HepG2 (cell line): Measurements from ENCODE around the gene LRRFIP2. TPM values are rescaled to one million over a fixed set of nuclear protein-coding genes. Genes with fewer than 3 reads are reported as not detected.
A peak's percentile ranks its signal among the peaks of the same experiment; 100 is the strongest.

Experiments
- ATAC-seq: fragments of 200-7000 bp; cut with Tn5 transposase; 3 replicates; pipeline ENCODE4 v1.9.1; 2020; ENCODE audit warnings: mild to moderate bottlenecking, moderate library complexity
- BruUV-seq: library from RNA; stranded (reverse); fragments of 400-500 nt; replicated peaks from 2 replicates; lab custom pipeline; 2021; lab: Mats Ljungman, UMichigan
- CTCF ChIA-PET: fragments of 300-600 bp; formaldehyde crosslinking; extraction: SDS; loops from one replicate; lab custom pipeline; 2021; ENCODE audit warnings: low total read pairs, inconsistent platforms, low intra/inter-chr PET ratio; lab: Yijun Ruan, JAX
- POLR2A ChIA-PET: fragments of 350-600 bp; sonication (Branson Sonifier 250); formaldehyde crosslinking; loops from one replicate; lab custom pipeline; 2020; ENCODE audit warnings: antibody characterized with exemption, inconsistent platforms; lab: Yijun Ruan, JAX
- DNase-seq: peaks from one replicate; pipeline ENCODE4 v3.0.0-alpha.2; 2015; ENCODE audit warnings: low spot score
- FAIRE-seq: peaks from 3 replicates; lab custom pipeline; 2011; peaks lifted over from hg19 to GRCh38; lab: Jason Lieb, UNC
- H2AFZ ChIP-seq: one replicate; pipeline ENCODE4 v1.6.1; 2011; ENCODE audit warnings: low read length, inconsistent platforms
- H3K27ac ChIP-seq: fragments of 300-600 bp; 3 replicates; pipeline ENCODE4 v1.8.0; 2011; ENCODE audit warnings: mixed run types, mild to moderate bottlenecking, mixed read lengths, low read length, inconsistent platforms; ENCODE audit not compliant: insufficient read depth; ENCODE audit errors: extremely low read length
- H3K27me3 ChIP-seq, 2 experiments: fragments of 200-600 bp in 1 of 2; 2 replicates in 1 of 2; 3 replicates in 1 of 2; pipeline versions ENCODE4 v1.6.0 to v1.8.0; 2011; ENCODE audit warnings: low read length in 2 of 2, mild to moderate bottlenecking in 2 of 2, moderate library complexity in 2 of 2, inconsistent platforms in 1 of 2; ENCODE audit not compliant: insufficient read depth in 2 of 2, control insufficient read depth in 1 of 2
- H3K36me3 ChIP-seq, 2 experiments: fragments of 200-600 bp in 1 of 2; replicated peaks in 1 of 2; 2 replicates in 1 of 2; 3 replicates in 1 of 2; pipeline versions ENCODE4 v1.5.1 to v1.8.0; 2011; ENCODE audit warnings: low read length in 2 of 2, inconsistent platforms in 1 of 2; ENCODE audit not compliant: insufficient read depth in 2 of 2, control insufficient read depth in 1 of 2
- H3K4me1 ChIP-seq: 2 replicates; pipeline ENCODE4 v1.5.1; 2012; ENCODE audit warnings: low read length, inconsistent platforms; ENCODE audit not compliant: insufficient read depth
- H3K4me2 ChIP-seq: 2 replicates; pipeline ENCODE4 v1.6.0; 2011; ENCODE audit warnings: low read depth, low read length, inconsistent platforms
- H3K4me3 ChIP-seq, 3 experiments: fragments of 200-600 bp in 1 of 3; sonication (generic), shearing (Covaris generic) in 1 of 3; replicated peaks in 1 of 3; 2 replicates each; pipeline ENCODE4 v1.5.1; 2011 to 2016; ENCODE audit warnings: low read length in 3 of 3, inconsistent platforms in 2 of 3, low read depth in 2 of 3, mild to moderate bottlenecking in 2 of 3, control low read depth in 1 of 3, mixed read lengths in 1 of 3; ENCODE audit not compliant: insufficient read depth in 1 of 3
- H3K79me2 ChIP-seq: one replicate; pipeline ENCODE4 v1.6.1; 2011; ENCODE audit warnings: low read length, inconsistent platforms; ENCODE audit not compliant: insufficient read depth
- H3K9ac ChIP-seq: 2 replicates; pipeline ENCODE4 v1.6.0; 2011; ENCODE audit warnings: mild to moderate bottlenecking, low read depth, low read length, inconsistent platforms; ENCODE audit not compliant: insufficient read depth
- H3K9me3 ChIP-seq: 2 replicates; pipeline ENCODE4 v1.5.1; 2012; ENCODE audit warnings: mild to moderate bottlenecking, low read length
- H4K20me1 ChIP-seq: 2 replicates; pipeline ENCODE4 v1.6.0; 2011; ENCODE audit warnings: inconsistent platforms, mild to moderate bottlenecking, low read length, moderate library complexity; ENCODE audit not compliant: insufficient read depth
- AGO1 ChIP-seq: fragments of 200-400 bp; formaldehyde crosslinking; IDR thresholded peaks from 2 replicates; pipeline ENCODE4 v1.6.1; 2017; ENCODE audit warnings: mild to moderate bottlenecking, low read depth, low read length, moderate library complexity; ENCODE audit not compliant: poor library complexity, severe bottlenecking
- AHR ChIP-seq: IDR thresholded peaks from 2 replicates; pipeline ENCODE4 v1.6.1; 2018; ENCODE audit warnings: missing genetic modification reagents, missing compliant biosample characterization
- CCAR2 ChIP-seq: fragments of 200-400 bp; formaldehyde crosslinking; optimal IDR thresholded peaks from 2 replicates; pipeline ENCODE3; 2018; ENCODE audit warnings: low read depth, mild to moderate bottlenecking, low read length, moderate library complexity
- ETS1 ChIP-seq: sonication (generic); formaldehyde crosslinking; IDR thresholded peaks from 2 replicates; pipeline ENCODE4 v1.4.0; 2020; ENCODE audit warnings: missing genetic modification reagents
- IKZF4 ChIP-seq: sonication (generic); formaldehyde crosslinking; IDR thresholded peaks from 2 replicates; pipeline ENCODE4 v1.5.1; 2020; ENCODE audit warnings: borderline replicate concordance, mild to moderate bottlenecking, low read depth, missing genetic modification reagents; ENCODE audit errors: not compliant biosample characterization
- KAT2B ChIP-seq: fragments of 150-350 bp; IDR thresholded peaks from 2 replicates; pipeline ENCODE4 v1.6.1; 2014; ENCODE audit warnings: low read depth, low read length, borderline replicate concordance
- MED1 ChIP-seq: sonication (generic); formaldehyde crosslinking; IDR thresholded peaks from 2 replicates; pipeline ENCODE4 v1.4.0; 2020; ENCODE audit warnings: missing genetic modification reagents
- MEIS1 ChIP-seq: sonication (generic); formaldehyde crosslinking; IDR thresholded peaks from 2 replicates; pipeline ENCODE4 v1.9.0; 2021; ENCODE audit warnings: mild to moderate bottlenecking, missing genetic modification reagents, moderate library complexity, borderline replicate concordance
- PAF1 ChIP-seq: IDR thresholded peaks from 2 replicates; pipeline ENCODE4 v1.6.1; 2016; ENCODE audit warnings: missing genetic modification reagents, missing compliant biosample characterization
- RBFOX2 ChIP-seq: fragments of 200-400 bp; formaldehyde crosslinking; IDR thresholded peaks from 2 replicates; pipeline ENCODE4 v1.6.1; 2017; ENCODE audit warnings: low read depth, mild to moderate bottlenecking, low read length
- RFX3 ChIP-seq: IDR thresholded peaks from 2 replicates; pipeline ENCODE4 v1.6.1; 2016; ENCODE audit warnings: missing biosample characterization, missing genetic modification reagents
- SIN3B ChIP-seq: fragments of 150-350 bp; IDR thresholded peaks from 2 replicates; pipeline ENCODE4 v1.6.1; 2014; ENCODE audit warnings: low read length
- SIX4 ChIP-seq: sonication (generic); formaldehyde crosslinking; IDR thresholded peaks from 2 replicates; pipeline ENCODE4 v1.4.0; 2020; ENCODE audit warnings: missing genetic modification reagents
- ZFP1 ChIP-seq: IDR thresholded peaks from 2 replicates; pipeline ENCODE4 v1.6.1; 2016
- ZFP62 ChIP-seq: sonication (generic); formaldehyde crosslinking; IDR thresholded peaks from 2 replicates; pipeline ENCODE4 v1.4.0; 2020; ENCODE audit warnings: missing genetic modification reagents
- ZIK1 ChIP-seq: sonication (generic); formaldehyde crosslinking; IDR thresholded peaks from 2 replicates; pipeline ENCODE4 v1.5.0; 2020; ENCODE audit warnings: mild to moderate bottlenecking, low read depth, missing genetic modification reagents, borderline replicate concordance
- ZNF746 ChIP-seq: sonication (generic); formaldehyde crosslinking; IDR thresholded peaks from 2 replicates; pipeline ENCODE4 v1.8.0; 2022; ENCODE audit warnings: mild to moderate bottlenecking, missing genetic modification reagents
- ZNF790 ChIP-seq: sonication (generic); formaldehyde crosslinking; IDR thresholded peaks from 2 replicates; pipeline ENCODE4 v1.8.0; 2022; ENCODE audit warnings: missing genetic modification reagents, mild to moderate bottlenecking, borderline replicate concordance
- WGBS: methylation state at CpG from one replicate; pipeline ENCODE4 v1.1.6; 2017; ENCODE audit warnings: low lambda C conversion rate; 5-methylcytosine and 5-hydroxymethylcytosine counted together
- in situ Hi-C: cut with HindIII; loops from 2 replicates; pipeline ENCODE4 v1.10.0; 2017; ENCODE audit warnings: low pct_unique_long_range_greater_than_20kb; ENCODE audit not compliant: extremely low pct_ligation_motif_present
- intact Hi-C: fragments of 100-400 bp; cut with micrococcal nuclease; formaldehyde crosslinking; loops from one replicate; pipeline ENCODE4 v1.10.0; 2022; ENCODE audit not compliant: unreplicated experiment
- polyA plus RNA-seq, 8 experiments: library from polyadenylated mRNA; depleted of rRNA in 3 of 8; stranded (reverse) in 7 of 8; unstranded in 1 of 8; fragments of >200 nt; fragmentation: Illumina TruSeq in 4 of 8; extraction: Trizol in 4 of 8; gene quantifications; 2 replicates each; pipeline versions ENCODE4 v1.2.1 to v1.2.3, GENCODE V29; 2011 to 2016; ENCODE audit warnings: low read depth in 4 of 8, missing spikeins in 1 of 8, mixed read lengths in 1 of 8; ENCODE audit not compliant: insufficient read depth in 1 of 8
- total RNA-seq, 5 experiments: library from RNA; depleted of rRNA; stranded (reverse); fragments of >200 nt; fragmentation: Illumina TruSeq; extraction: Trizol; gene quantifications; 2 replicates each; pipeline ENCODE4 v1.2.3, GENCODE V29; 2016; ENCODE audit warnings: low read depth in 1 of 5
- TF ChIP-seq, protein P1 (sequence below): sonication (generic); formaldehyde crosslinking; IDR thresholded peaks from 2 replicates; pipeline ENCODE4 v1.5.0; 2020; ENCODE audit warnings: missing genetic modification reagents, mild to moderate bottlenecking, borderline replicate concordance

The LRRFIP2 gene
- total and polyA plus RNA-seq, 2 of the 13 experiments (the other 11 are each of a cell fraction or from before 2014, with no cell fraction given): 13.5 to 32.2 TPM

- no peak for TF ChIP-seq ZIK1 (CRISPR knock-in tag)
- TF ChIP-seq IKZF4 (CRISPR knock-in tag): no peak
- no peak for TF ChIP-seq PAF1 (CRISPR knock-in tag)
- TF ChIP-seq ZNF746 (CRISPR knock-in tag): no peak
- TF ChIP-seq ZNF790 (CRISPR knock-in tag): no peak
- TF ChIP-seq ZFP1 (CRISPR knock-in tag): no peak
- TF ChIP-seq CCAR2: no peak
Observed at GRCh38 chr3:37163262-37164015, 10.9 kb downstream of the LRRFIP2 start (continued).

DNA sequence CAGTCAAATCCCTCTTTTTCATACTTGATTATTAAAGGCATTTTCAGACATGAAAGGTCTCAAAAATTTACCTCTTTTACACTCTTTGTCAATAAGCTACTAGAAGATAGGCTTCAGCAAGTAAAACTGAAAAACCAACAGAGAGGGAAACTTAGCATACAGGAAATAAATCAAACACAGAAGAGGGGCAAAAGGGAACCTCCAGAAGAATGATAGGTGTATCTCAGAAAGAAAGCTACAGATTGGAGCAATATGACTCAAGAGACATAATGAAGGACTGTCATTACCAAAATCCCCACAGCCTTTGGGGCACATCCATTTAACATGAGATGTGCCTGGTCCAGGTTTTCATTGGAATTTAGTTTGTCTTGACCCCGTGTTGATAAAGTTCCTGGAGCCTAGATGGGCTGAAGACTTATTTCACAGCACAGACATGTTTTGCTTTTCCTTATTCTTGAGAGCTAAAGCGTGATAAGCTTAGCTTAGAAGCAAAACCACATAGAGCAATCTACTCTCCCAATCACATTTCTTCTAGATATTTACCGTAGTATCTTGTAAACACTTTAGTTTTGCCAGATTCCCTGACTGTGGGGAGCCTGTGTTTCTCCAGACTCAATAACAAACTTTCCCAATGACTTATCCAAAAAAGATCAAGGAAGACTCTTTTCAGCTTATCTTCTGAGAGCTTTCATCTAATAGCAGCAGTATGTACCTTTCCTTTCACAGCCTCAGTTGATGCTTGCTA lies 11.7 kb downstream of the LRRFIP2 start:
- Histone ChIP-seq H3K9me3 (no peaks in the 10 kb centered on the region), H4K20me1 (no peaks in the 10 kb centered on the region), H3K4me2 (no peak overlapping the region), H3K4me1 (no peaks in the 10 kb centered on the region), H3K4me3 (no peak overlapping the region), H3K36me3 (peaks cover 3 to 4% of the 10 kb centered on the region in 2 experiments; a peak in 1 of 5 replicates), H2AFZ (no peak overlapping the region)
- BruUV-seq: TSS peak; percentile 21
- intact Hi-C loops: no loop called here
- POLR2A ChIA-PET: no interaction called here
- 84% methylated on average over 3 of the region's 3 CpGs for WGBS
- no peak for TF ChIP-seq RFX3
- no peak for TF ChIP-seq AHR (CRISPR knock-in tag)
- no peak for TF ChIP-seq AGO1
- no peak for TF ChIP-seq ZFP62 (CRISPR knock-in tag)
- TF ChIP-seq SIN3B: no peak
- TF ChIP-seq KAT2B: no peak
- no peak for TF ChIP-seq ETS1
- TF ChIP-seq RBFOX2: no peak
- no peak for TF ChIP-seq SIX4 (CRISPR knock-in tag)
- no peak for TF ChIP-seq MED1 (CRISPR knock-in tag)
- TF ChIP-seq, protein P1, sequence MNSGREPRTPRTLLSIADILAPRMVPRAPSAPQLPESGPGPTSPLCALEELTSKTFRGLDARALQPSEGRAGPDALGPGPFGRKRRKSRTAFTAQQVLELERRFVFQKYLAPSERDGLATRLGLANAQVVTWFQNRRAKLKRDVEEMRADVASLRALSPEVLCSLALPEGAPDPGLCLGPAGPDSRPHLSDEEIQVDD (CRISPR knock-in tag): no peak
- no peak for TF ChIP-seq MEIS1 (CRISPR knock-in tag)
- TF ChIP-seq, all 625 proteins: peak for 0
- H3K27ac ChIP-seq: no peak overlapping the region
- H3K27me3 ChIP-seq: no peaks in the 10 kb centered on the region
- CTCF ChIA-PET: no interaction called here
- ATAC-seq: no peak
- no peaks in the 10 kb centered on the region for H3K79me2 ChIP-seq
- in situ Hi-C loops: no loop called here
- no peak overlapping the region for H3K9ac ChIP-seq
- FAIRE-seq: no peak
- no peak for DNase-seq
